OCI-LY3 (cell line): ENCODE measurements around the gene ATXN7.

Source experiments
- H2AFZ ChIP-seq: fragments of 200-600, 300-600 bp; shearing (Covaris generic); 2 replicates; pipeline ENCODE4 v1.6.0; 2014; ENCODE audit warnings: antibody characterized with exemption, low read depth, low read length
- H3K27ac ChIP-seq: fragments of 200-600, 300-600 bp; sonication (generic); 2 replicates; pipeline ENCODE4 v1.5.1; 2014; ENCODE audit warnings: mild to moderate bottlenecking, low read length, moderate library complexity, mixed read lengths
- H3K27me3 ChIP-seq: fragments of 200-600, 300-600 bp; sonication (generic); 2 replicates; pipeline ENCODE4 v1.6.1; 2014; ENCODE audit warnings: low read depth, low read length, mixed read lengths
- H3K36me3 ChIP-seq: fragments of 200-600, 300-600 bp; sonication (generic); replicated peaks from 2 replicates; pipeline ENCODE3; 2014; ENCODE audit warnings: low read depth, low read length, mixed read lengths
- H3K4me1 ChIP-seq: fragments of 300-600, 200-600 bp; sonication (generic); 2 replicates; pipeline ENCODE4 v1.6.1; 2014; ENCODE audit warnings: low read length, mixed read lengths
- H3K4me2 ChIP-seq: fragments of 200-600, 300-600 bp; sonication (generic); 2 replicates; pipeline ENCODE4 v1.6.1; 2014; ENCODE audit warnings: low read length, mixed read lengths
- H3K4me3 ChIP-seq: fragments of 300-600, 200-600 bp; sonication (generic); 2 replicates; pipeline ENCODE4 v1.5.1; 2014; ENCODE audit warnings: antibody characterized with exemption, mild to moderate bottlenecking, low read length, moderate library complexity
- H3K79me2 ChIP-seq: fragments of 300-600, 200-600 bp; shearing (Covaris generic); 2 replicates; pipeline ENCODE4 v1.6.1; 2014; ENCODE audit warnings: mild to moderate bottlenecking, low read length, mixed read lengths
- H3K9ac ChIP-seq: fragments of 300-600, 200-600 bp; shearing (Covaris generic); 2 replicates; pipeline ENCODE4 v1.6.0; 2014; ENCODE audit warnings: mild to moderate bottlenecking, low read length, moderate library complexity
- H3K9me3 ChIP-seq: fragments of 200-600, 300-600 bp; shearing (Covaris generic); 2 replicates; pipeline ENCODE4 v1.6.1; 2014; ENCODE audit warnings: low read length, mixed read lengths; ENCODE audit not compliant: insufficient read depth
- H4K20me1 ChIP-seq: fragments of 200-600, 300-600 bp; sonication (generic); 2 replicates; pipeline ENCODE4 v1.6.1; 2016; ENCODE audit warnings: low read length, mixed read lengths; ENCODE audit not compliant: insufficient read depth
- CTCF ChIP-seq: fragments of 200-600, 300-600 bp; sonication (generic); IDR thresholded peaks from 2 replicates; pipeline ENCODE4 v1.5.1; 2014; ENCODE audit warnings: antibody characterized with exemption, low read length, low read depth
- EZH2phosphoT487 ChIP-seq: fragments of 200-600 bp; shearing (Covaris generic); IDR thresholded peaks from 2 replicates; pipeline ENCODE4 v1.6.1; 2018; ENCODE audit warnings: antibody characterized with exemption, mixed run types, low read depth

ATXN7 gene

DNA sequence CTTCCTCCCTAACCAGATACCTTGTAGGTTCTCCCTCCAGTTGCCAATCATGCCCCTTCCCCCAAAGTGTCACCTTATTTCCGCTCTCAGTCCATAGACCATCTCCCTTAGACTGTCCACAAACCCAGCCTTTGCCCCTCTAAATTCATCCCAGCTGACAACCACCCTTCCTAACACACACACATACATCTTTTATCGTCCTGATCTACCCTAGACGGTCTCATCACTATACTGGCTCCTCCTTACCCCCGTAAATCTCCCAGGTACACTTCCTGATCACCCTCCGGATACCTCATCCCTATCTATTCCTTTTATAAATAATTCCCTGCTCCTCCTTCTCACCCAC, 890 bp upstream of the ATXN7 start:
- peaks cover 11% of the 10 kb centered on the region; the same call in 1 of the 2 replicates for H4K20me1 ChIP-seq
- H3K9ac ChIP-seq = peak overlapping the region; percentile 99
- peak overlapping the region; percentile 93; the same call in 1 of the 2 replicates for H2AFZ ChIP-seq
- H3K4me3 ChIP-seq = peak overlapping the region; percentile 99
- no peak for TF ChIP-seq EZH2phosphoT487
- no peak for TF ChIP-seq CTCF
- peaks cover 5% of the 10 kb centered on the region for H3K36me3 ChIP-seq
- peaks cover 14% of the 10 kb centered on the region for H3K4me1 ChIP-seq
- H3K79me2 ChIP-seq = peaks cover 97% of the 10 kb centered on the region
- H3K27me3 ChIP-seq = no peaks in the 10 kb centered on the region
- peak overlapping the region; percentile 97 for H3K4me2 ChIP-seq
- peak overlapping the region; percentile 70 for H3K27ac ChIP-seq
- no peaks in the 10 kb centered on the region for H3K9me3 ChIP-seq

- Histone ChIP-seq H3K27me3 (no peaks in the 10 kb centered on the region), H3K27ac (peak overlapping the region; percentile 71), H3K4me1 (peaks cover 28% of the 10 kb centered on the region), H3K79me2 (peaks cover 97% of the 10 kb centered on the region), H3K9ac (peak overlapping the region; percentile 91), H2AFZ (peak overlapping the region; percentile 62; the same call in 1 of the 2 replicates), H3K4me2 (peak overlapping the region; percentile 90), H3K36me3 (peaks cover 11% of the 10 kb centered on the region), H3K9me3 (no peaks in the 10 kb centered on the region), H3K4me3 (peak overlapping the region; percentile 85), H4K20me1 (peaks cover 11% of the 10 kb centered on the region; the same call in 1 of the 2 replicates)
- no peak for TF ChIP-seq EZH2phosphoT487
- no peak for TF ChIP-seq CTCF
These were observed 619 bp downstream of the ATXN7 start for GRCh38 chr3:63864008-63864964.

DNA sequence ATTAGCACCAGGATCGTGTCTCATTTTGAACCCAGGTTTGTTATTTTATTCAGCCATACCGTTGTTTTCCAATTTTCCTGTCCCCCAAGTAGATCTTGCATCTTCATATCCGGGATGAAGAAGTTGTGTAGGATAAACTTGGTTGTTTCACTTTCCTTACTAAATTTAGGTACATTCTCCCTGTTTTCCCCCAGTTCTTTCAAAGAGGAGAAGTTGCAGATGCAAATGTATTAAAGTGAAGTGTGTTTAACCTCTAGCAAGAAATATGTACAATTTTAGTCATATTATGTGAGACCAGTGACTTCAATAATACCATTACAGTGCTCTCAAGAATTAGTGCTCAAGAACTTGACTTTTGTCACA, 1.3 kb downstream of the ATXN7 start:
- Histone ChIP-seq H2AFZ (peak overlapping the region; percentile 62; the same call in 1 of the 2 replicates), H3K27ac (peak overlapping the region; percentile 71), H3K9ac (peak overlapping the region; percentile 91), H3K4me3 (peak overlapping the region; percentile 85), H3K36me3 (peaks cover 11% of the 10 kb centered on the region), H3K4me1 (peaks cover 28% of the 10 kb centered on the region), H3K27me3 (no peaks in the 10 kb centered on the region), H3K9me3 (no peaks in the 10 kb centered on the region), H3K4me2 (peak overlapping the region; percentile 90), H3K79me2 (peaks cover 97% of the 10 kb centered on the region), H4K20me1 (peaks cover 11% of the 10 kb centered on the region)
- TF ChIP-seq EZH2phosphoT487 (no peak), CTCF (no peak)

GRCh38 chr3:63867225-63867624, 3.6 kb downstream of the ATXN7 start:
- Histone ChIP-seq H3K36me3 (peaks cover 11% of the 10 kb centered on the region), H3K9ac (no peak overlapping the region), H3K27me3 (no peaks in the 10 kb centered on the region), H3K4me1 (peaks cover 24% of the 10 kb centered on the region), H3K4me2 (no peak overlapping the region), H3K4me3 (no peak overlapping the region), H3K79me2 (peaks cover 95% of the 10 kb centered on the region), H3K27ac (no peak overlapping the region), H2AFZ (no peak overlapping the region), H3K9me3 (no peaks in the 10 kb centered on the region), H4K20me1 (peaks cover 27% of the 10 kb centered on the region)
- TF ChIP-seq EZH2phosphoT487 = no peak
- no peak for TF ChIP-seq CTCF
